ENCODE measurements around the gene CLCA4.

CLCA4 gene

GRCh38 chr1:86516335-86516734 is 30.5 kb upstream of the CLCA4 start:
- DNase-seq (ENCODE audit: insufficient read length, low spot score) = no peak
- no peak for FAIRE-seq
- TF ChIP-seq, protein P1, sequence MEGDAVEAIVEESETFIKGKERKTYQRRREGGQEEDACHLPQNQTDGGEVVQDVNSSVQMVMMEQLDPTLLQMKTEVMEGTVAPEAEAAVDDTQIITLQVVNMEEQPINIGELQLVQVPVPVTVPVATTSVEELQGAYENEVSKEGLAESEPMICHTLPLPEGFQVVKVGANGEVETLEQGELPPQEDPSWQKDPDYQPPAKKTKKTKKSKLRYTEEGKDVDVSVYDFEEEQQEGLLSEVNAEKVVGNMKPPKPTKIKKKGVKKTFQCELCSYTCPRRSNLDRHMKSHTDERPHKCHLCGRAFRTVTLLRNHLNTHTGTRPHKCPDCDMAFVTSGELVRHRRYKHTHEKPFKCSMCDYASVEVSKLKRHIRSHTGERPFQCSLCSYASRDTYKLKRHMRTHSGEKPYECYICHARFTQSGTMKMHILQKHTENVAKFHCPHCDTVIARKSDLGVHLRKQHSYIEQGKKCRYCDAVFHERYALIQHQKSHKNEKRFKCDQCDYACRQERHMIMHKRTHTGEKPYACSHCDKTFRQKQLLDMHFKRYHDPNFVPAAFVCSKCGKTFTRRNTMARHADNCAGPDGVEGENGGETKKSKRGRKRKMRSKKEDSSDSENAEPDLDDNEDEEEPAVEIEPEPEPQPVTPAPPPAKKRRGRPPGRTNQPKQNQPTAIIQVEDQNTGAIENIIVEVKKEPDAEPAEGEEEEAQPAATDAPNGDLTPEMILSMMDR (IDR thresholded peaks at IDR 0.05; ENCODE audit: insufficient read depth, missing control alignments) = no peak

DNA sequence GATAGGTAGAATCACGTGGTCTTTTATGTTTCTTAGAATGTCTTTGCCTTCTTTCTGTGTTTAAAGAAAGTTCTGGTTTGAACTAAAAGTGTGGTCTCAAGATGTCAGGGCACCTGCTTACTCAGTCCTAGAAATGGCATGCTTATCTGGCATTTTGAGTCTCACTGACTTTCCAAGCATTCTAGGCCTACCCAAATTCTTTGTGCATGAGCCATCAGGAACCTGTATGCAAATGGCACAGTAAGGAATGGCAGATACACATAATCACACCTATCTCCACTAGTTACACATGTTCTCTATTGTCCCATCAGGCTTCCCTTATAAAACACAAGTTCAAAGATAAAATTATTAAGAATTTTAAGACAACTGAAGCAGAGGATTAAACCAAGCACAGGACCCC is 29.5 kb upstream of the CLCA4 start:
- TF ChIP-seq, protein P1 (IDR thresholded peaks at IDR 0.05; ENCODE audit: insufficient read depth, missing control alignments) = no peak
- no peak for DNase-seq (ENCODE audit: insufficient read length, low spot score)
- no peak for FAIRE-seq

- DNase-seq (ENCODE audit: insufficient read length, low spot score) (no peak), FAIRE-seq (no peak)
- TF ChIP-seq, protein P1 (IDR thresholded peaks at IDR 0.05; ENCODE audit: insufficient read depth, missing control alignments) = no peak
Observed at GRCh38 chr1:86520789-86521521, 25.9 kb upstream of the CLCA4 start.

- FAIRE-seq (no peak), DNase-seq (ENCODE audit: insufficient read length, low spot score) (no peak)
- TF ChIP-seq, protein P1 (IDR thresholded peaks at IDR 0.05; ENCODE audit: insufficient read depth, missing control alignments) = no peak
Observed at GRCh38 chr1:86521522-86521891, 25.4 kb upstream of the CLCA4 start.

DNA sequence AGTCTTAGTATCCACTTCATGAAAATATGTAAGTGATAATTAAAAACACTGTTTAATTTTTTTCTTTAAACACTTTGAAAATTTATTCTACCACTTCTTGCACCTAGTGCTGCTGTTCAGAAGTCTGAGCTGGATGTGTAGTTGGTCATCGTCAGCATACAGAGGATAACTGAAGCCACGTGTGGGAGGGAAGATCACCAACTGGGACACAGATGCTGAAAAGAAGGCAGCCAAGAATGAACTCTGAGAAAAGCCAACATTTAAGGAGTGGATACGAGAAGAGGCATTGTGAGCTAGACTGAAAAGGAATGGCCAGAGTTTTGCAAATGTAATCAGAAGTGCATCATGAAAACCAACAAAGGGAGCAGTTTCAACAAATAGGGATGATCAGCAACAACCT is 24.6 kb upstream of the CLCA4 start:
- no peak for DNase-seq (ENCODE audit: insufficient read length, low spot score)
- TF ChIP-seq, protein P1 (IDR thresholded peaks at IDR 0.05; ENCODE audit: insufficient read depth, missing control alignments) = no peak
- no peak for FAIRE-seq

GRCh38 chr1:86523670-86524354 is 23.1 kb upstream of the CLCA4 start:
- DNase-seq (ENCODE audit: insufficient read length, low spot score) (no peak), FAIRE-seq (no peak)
- TF ChIP-seq, protein P1 (IDR thresholded peaks at IDR 0.05; ENCODE audit: insufficient read depth, missing control alignments) = no peak

DNA sequence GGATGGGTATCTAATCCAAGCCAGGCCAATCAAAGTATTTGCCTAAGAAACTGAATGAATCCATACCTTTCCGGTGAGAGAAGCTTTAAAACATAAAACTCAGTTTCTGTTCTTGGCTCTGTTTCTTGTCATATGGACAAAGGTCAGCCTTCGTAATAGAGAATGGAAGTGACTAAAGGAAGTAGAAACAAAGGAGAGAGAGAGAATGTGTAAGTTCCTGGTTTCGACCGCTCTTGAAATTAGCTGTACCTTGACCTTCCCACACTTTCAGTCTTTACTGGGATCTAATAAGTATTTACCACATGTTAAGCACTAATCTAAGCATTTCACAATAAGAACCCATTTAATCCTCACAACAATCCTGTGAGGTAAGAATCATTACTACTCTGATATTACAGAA is 19.6 kb upstream of the CLCA4 start:
- FAIRE-seq (no peak), DNase-seq (ENCODE audit: insufficient read length, low spot score) (no peak)
- TF ChIP-seq, protein P1 (IDR thresholded peaks at IDR 0.05; ENCODE audit: insufficient read depth, missing control alignments) = no peak

Data from D721Med (cell line).